Stimulated activated CD8-positive, alpha-beta memory T cell treated with anti-CD3 and anti-CD28 coated beads, Interleukin-15, amount 100 ng/mL, for 1 hour (primary cell): ENCODE measurements around the gene TMC1.

Experiments used
- DNase-seq: peaks from one replicate; pipeline ENCODE4 v3.0.0-alpha.2; 2020; ENCODE audit warnings: low read depth

Gene TMC1

DNA sequence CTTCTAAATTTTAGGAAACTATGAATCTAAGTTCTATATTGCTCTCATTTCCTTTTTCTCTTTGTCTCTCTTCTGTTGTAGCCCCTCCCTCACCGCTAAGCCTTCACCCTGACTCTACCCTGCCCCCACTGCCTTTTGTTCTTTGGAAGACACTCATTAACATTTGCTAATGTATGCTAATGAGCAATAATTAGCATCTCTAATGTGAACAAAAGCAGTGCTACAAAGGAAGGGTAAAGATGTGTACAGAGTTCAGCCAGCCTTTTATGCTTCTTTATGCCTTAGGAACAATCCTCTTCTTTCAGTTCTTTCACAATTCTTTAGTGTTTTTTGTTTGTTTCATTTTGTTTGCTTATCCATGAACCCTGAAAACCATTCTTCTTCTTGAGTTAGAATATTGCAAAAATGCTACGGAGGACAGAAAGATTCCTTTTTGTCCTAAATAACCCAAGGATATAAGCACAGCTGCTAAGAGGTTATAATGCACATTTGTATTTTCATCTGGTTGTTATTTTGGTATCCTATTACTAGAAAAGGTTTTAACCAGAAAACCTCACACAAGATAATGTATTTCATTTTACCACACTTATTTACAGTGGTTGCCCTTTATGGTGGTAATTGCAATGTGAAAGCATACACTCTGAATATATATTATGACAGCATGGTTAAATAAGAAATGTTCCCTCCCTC lies 159.3 kb downstream of the TMC1 start:
- no peak for DNase-seq

GRCh38 chr9:72681283-72681630 lies 159.8 kb downstream of the TMC1 start:
- no peak for DNase-seq

DNA sequence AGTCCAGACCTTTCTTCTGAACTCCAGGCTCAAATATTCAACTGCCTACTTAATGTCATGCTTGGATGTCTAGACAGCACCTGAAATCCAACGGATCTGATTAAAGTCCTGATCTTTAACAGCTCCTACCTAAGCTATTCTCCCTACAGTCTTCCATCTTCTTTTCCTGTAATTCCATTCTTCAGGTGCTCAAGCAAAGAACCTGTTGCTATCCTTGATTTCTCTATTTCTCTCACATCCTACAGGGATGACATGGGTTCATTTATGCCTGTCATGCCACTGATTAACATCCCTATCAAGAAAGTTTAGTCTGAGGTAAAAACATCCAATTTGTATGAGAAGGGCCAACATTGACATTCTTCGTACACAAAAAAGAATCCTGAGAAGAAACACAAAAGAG lies 163.2 kb downstream of the TMC1 start:
- DNase-seq: no peak

DNA sequence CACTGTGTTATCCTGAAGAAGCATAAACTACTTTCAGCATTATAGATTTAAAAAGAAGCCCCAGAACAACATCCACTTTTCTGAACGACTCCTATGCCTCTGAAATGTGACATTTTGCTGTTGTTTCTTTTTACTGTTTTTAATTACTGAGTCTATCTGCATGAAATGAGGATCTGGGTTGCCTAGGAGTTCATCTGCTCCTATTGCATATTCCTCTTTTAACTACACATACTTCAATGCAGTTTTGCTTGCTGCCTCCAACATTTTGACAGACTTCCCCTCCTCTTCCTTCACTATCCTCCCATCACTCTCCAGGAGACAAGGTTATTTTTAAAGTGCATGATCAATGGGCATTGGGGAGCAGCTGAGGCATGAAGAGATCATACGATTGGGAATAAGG lies 164.5 kb downstream of the TMC1 start:
- DNase-seq: no peak

DNA sequence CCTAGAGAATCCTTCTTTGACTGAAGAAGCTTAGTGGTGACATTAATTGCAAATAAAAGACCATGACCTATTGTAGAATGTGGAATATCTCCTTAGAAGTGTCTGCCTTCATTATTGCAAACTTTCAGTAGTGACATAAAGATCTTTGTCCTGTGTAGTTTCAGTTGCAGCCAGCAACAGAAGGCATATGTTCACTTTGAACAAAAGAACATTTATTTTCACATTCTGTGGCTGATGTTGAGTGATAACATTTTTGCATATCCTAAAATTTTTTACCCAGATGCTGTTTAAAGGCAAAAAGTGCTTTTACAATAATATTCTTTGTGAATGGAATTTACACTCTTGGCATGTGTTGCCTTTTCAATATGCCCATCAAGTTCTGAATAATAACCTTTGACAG lies 165.9 kb downstream of the TMC1 start:
- DNase-seq: no peak

- DNase-seq: no peak
Measured at GRCh38 chr9:72691671-72692070, 170.3 kb downstream of the TMC1 start.

DNA sequence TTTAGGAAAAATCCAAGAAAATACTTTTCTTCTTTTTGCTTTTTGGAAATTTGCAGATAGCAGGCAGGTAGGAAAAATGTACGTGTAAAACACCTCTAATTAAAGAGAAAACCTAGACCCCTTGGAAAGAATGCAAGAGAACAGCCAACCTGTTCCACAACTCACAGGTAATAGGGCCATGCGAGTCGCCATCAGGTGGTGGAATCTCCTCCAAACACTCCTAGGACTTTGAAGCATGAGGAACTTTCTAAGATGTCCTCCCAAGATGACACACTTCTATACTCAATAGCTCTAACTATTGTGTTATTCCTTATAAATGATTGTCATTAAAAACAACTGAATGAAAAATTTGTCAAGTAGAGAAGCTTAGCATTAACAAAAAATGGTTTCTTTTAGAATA lies 174.0 kb downstream of the TMC1 start:
- DNase-seq: no peak

- no peak for DNase-seq
Measured at GRCh38 chr9:72696511-72696910, 175.1 kb downstream of the TMC1 start.

GRCh38 chr9:72701510-72701909 lies 180.1 kb downstream of the TMC1 start:
- DNase-seq: no peak

- DNase-seq: no peak
Measured at GRCh38 chr9:72703574-72703973, 182.2 kb downstream of the TMC1 start.

DNA sequence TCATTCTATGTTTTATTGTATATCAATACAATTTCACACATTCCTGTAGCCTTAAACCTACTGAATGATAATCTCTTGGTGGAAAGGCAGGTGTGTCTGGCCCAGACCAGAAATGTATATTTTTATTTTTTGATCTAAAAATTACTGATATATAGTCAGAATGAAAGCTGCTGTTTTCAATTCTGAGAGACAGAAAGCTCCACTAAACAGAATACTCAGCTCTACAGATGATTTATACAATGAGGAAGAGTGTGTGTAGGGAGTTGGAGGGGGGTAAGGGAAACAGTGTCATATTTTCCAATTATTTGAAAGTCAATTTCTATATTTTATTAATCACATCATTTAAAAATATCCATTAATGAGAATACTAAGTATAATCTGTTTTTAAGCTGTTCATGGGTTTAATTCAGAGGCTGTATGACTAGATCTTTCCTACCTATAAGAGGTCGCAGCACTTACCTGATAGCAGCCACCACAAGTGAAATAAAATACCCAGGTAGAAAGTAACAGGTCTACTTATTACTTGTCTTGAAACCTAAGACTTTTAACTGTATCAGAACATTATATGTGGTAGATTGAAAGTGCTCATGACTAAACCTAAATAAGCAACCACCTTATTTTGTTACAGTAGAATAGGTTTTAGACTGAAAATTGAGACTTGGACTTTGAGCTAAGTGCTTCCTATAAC lies 183.4 kb downstream of the TMC1 start:
- DNase-seq: no peak

DNA sequence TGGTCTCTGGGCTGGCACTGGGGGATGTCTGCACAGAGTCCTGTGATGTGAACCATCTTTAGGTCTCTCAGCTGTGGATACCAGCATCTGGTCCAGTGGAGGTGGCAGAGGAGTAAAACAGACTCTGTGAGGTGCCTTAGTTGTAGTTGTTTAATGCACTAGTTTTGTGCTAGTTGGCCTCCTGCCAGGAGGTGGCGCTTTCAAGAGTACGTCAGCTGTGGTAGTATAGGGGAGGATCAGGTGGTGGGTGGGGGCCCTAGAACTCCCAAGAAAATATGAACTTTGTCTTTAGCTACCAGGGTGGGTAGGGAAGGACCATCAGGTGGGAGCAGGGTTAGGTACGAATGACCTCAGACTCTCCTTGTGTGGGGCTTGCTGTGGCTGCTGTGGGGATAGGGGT lies 197.1 kb downstream of the TMC1 start:
- no peak for DNase-seq

DNA sequence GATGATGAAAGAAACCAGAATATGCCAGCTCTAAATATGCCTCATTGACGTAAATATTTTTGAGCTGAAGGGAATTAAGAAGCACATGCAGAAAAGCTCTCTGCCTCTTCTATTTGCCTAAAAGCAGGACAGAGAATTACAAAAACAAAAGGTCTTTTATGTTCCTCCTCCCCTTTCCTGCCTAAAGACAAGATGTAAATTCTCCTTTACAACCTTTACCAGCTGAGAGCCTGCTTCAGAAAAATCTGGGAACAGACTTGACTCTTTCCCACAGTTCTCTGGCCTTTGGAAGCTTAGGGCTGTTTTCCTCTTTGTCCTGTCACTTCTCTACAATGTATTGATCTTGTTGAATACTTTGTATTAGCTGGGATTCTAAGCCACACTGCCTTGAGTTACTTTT lies 199.7 kb downstream of the TMC1 start:
- DNase-seq: no peak

DNA sequence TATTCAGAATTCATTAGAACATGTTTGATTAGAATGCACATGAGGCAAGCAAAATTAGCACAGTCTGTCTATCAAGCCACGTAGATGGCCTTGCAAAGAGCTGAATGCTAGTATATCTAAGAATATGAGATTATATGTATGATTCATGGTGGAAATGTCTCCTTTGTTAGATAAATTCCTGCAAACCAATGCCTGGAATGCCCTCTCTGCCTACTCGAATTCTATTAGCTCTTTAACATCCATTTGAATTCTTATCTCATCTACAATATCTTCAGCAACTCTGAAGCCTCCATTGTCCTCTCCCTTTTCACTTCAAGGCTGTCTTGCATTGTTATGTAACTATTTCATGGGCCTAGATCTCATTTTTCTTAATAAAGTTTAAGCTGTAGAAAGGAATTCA lies 205.5 kb downstream of the TMC1 start:
- no peak for DNase-seq

DNA sequence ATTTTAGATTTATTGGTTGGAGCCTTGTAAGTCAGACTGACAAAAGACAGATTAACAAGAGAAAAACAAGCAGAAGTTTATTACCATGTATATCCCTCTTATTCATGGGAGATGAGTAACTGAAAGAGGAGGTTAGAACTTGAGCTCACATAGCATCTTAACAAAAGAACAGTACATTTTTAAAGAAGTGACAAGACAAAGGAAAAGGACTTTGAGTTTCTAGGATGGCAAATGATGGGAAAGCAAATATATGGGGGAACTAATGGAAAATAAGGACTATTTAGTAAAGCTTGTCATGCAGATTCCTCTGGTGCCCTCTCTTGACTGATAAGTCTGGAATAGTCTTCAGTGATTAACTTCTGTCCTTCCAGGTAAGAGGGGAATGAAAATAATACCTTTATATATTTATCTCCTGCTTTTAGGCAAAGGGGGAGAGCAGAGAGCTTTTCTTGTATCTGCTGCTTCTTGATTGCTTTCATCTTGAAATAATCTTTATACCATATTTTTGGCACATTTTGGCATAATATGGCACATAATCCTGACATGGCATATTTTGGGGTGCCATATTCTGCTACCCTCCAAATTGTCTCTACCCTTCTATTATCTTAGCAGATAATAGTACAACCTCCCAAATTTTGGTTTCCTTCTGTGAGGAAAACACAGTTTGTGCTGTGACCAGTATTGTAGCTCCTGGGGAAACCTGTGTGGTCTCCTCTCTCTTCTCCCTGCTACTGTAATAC lies 206.8 kb downstream of the TMC1 start:
- DNase-seq: no peak

DNA sequence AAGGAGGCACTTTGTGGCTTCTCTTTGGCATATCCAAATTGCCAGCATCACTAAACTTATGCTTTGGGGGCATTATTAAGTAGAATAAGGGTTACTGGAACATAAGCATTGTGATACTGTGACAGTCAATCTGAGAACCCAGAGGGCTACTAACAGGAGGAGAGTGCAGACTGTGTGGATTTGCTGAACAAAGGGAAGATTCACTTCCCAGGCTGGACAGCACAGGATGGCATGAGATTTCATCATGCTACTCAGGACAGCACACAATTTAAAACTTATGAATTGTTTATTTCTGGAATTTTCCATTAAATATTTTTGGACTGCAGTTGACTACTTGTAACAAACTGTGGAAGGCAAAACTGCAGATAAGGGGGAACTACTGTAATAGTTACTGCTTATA lies 212.5 kb downstream of the TMC1 start:
- DNase-seq: no peak

- DNase-seq: no peak
Measured at GRCh38 chr9:72734631-72735030, 213.2 kb downstream of the TMC1 start.

GRCh38 chr9:72743836-72744235 lies 222.4 kb downstream of the TMC1 start:
- no peak for DNase-seq

DNA sequence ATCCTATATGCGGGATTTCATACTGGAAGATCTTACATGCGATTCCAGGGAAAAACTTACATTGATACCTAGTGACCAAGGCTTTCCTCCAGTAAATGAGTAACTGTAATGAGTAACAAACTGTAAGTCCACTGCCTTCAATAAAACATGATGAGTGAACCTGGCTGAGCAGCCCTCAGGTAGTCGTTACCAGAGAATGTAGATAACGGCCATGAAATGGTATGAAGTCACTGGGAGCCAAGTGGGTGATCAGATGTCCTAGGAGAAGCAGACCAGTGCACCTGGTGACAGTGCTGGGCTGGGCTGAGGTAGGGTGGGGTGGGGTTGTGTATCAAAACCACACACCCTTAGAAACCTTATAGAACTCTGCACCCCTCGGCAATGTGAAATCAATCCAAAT lies 227.9 kb downstream of the TMC1 start:
- DNase-seq: no peak

DNA sequence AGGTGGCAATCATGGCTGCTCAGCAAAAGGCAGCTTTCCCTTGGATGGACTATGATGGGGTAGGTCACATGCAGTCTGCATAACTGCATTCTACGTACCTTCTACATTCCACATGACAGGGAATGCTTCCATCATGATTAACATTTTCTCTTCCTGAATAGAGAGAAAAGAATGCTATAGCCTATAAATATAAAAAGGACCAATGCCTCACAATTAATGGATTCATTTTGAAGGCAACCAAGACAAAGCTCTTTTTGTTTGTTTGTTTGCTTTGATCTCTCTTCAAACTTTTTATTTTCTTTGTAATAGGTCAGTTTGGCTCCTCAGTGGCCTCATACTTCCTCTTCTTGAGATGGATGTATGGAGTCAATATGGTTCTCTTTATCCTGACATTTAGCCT lies 230.1 kb downstream of the TMC1 start:
- DNase-seq: no peak

GRCh38 chr9:72753266-72753893 lies 232.0 kb downstream of the TMC1 start:
- no peak for DNase-seq

DNA sequence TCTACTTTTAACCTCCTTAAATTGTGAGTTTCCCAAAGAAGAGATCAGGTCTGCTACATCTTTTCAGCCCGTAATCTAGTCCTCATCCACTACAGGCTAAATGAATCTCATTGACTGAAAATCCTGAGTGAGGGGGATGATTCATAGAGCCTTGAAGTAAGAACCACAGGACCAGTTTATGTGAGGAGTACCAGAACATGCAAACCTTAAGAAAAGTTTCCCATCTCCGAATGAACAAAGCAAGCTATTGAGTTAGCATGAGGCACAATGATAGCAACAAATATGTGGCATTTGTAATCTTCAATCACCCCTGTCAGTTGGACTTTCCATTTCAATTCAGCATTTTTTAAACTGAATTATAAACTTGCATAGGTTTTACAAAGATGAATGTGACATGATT lies 234.4 kb downstream of the TMC1 start:
- DNase-seq: no peak

DNA sequence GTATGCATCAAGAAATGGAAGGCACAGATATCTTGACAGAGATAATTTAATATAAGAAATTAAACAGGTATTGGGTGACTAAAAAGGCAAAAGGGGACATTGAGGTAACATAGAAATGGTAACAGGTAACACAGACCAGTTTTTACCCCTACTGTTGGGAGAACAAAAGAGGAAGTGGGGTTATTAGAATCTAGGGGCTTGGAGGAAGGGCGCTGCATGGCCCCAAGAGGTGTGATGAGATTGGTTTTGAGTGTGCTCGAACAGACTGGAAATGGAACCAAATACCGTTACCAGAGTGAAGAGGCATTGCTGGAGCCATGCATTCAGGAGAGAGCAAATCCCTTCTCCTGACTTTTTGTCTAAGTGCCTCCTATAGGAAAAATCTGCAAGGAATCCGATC lies 237.5 kb downstream of the TMC1 start:
- no peak for DNase-seq
